NB4 (cell line): ENCODE measurements around the gene BARX1.

Experiments used
- MAX ChIP-seq: IDR thresholded peaks from 2 replicates; pipeline ENCODE4 v1.6.1; 2011; ENCODE audit warnings: low read depth, low read length
- MYC ChIP-seq: IDR thresholded peaks from 2 replicates; pipeline ENCODE4 v1.6.1; 2011; ENCODE audit warnings: low read depth, low read length
- POLR2A ChIP-seq: IDR thresholded peaks from 2 replicates; pipeline ENCODE4 v1.6.1; 2011; ENCODE audit warnings: mild to moderate bottlenecking; ENCODE audit not compliant: insufficient read length; ENCODE audit errors: extremely low read depth
- TF ChIP-seq, protein P1 (sequence below): IDR thresholded peaks from one replicate; pipeline ENCODE4 v1.5.1; 2012; ENCODE audit warnings: low read depth, low read length

- TF ChIP-seq, protein P1, sequence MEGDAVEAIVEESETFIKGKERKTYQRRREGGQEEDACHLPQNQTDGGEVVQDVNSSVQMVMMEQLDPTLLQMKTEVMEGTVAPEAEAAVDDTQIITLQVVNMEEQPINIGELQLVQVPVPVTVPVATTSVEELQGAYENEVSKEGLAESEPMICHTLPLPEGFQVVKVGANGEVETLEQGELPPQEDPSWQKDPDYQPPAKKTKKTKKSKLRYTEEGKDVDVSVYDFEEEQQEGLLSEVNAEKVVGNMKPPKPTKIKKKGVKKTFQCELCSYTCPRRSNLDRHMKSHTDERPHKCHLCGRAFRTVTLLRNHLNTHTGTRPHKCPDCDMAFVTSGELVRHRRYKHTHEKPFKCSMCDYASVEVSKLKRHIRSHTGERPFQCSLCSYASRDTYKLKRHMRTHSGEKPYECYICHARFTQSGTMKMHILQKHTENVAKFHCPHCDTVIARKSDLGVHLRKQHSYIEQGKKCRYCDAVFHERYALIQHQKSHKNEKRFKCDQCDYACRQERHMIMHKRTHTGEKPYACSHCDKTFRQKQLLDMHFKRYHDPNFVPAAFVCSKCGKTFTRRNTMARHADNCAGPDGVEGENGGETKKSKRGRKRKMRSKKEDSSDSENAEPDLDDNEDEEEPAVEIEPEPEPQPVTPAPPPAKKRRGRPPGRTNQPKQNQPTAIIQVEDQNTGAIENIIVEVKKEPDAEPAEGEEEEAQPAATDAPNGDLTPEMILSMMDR: no peak
- no peak for TF ChIP-seq POLR2A
- TF ChIP-seq MYC: no peak
- no peak for TF ChIP-seq MAX
These were observed 25.9 kb downstream of the BARX1 start for GRCh38 chr9:93929231-93929630.
